GM12878 (cell line): ENCODE results near the gene RAB40B. TPM values are rescaled to one million over a fixed set of nuclear protein-coding genes. Genes with fewer than 3 reads are reported as not detected.
A peak's percentile ranks its signal among the peaks of the same experiment; 100 is the strongest.

Experiments
- ATAC-seq: fragments of 200-7000 bp; cut with Tn5 transposase; 3 replicates; pipeline ENCODE4 v1.9.1; 2020; ENCODE audit warnings: mild to moderate bottlenecking, moderate library complexity
- BruUV-seq: library from RNA; stranded (reverse); fragments of 400-500 nt; replicated peaks from 2 replicates; lab custom pipeline; 2021; lab: Mats Ljungman, UMichigan
- CTCF ChIA-PET: fragments of 300-600 bp; sonication (Branson Sonifier 250); formaldehyde crosslinking; extraction: SDS; loops from one replicate; lab custom pipeline; 2021; ENCODE audit warnings: inconsistent platforms; lab: Yijun Ruan, JAX
- POLR2A ChIA-PET: fragments of 350-600 bp; formaldehyde crosslinking; extraction: SDS; loops from one replicate; lab custom pipeline; 2021; ENCODE audit warnings: inconsistent platforms; lab: Charles Lee
- RAD21 ChIA-PET: fragments of 300-600 bp; sonication (Branson Sonifier 250); formaldehyde crosslinking; loops from one replicate; lab custom pipeline; 2023; ENCODE audit warnings: antibody characterized with exemption; ENCODE audit not compliant: unreplicated experiment; lab: Charles Lee
- SMC1A ChIA-PET: fragments of 300-600 bp; sonication (Branson Sonifier 250); formaldehyde crosslinking; loops from one replicate; lab custom pipeline; 2023; ENCODE audit not compliant: unreplicated experiment, uncharacterized antibody; lab: Charles Lee
- DNase-seq: peaks from one replicate; pipeline ENCODE4 v3.0.0-alpha.2; 2011; ENCODE audit warnings: low read depth, low spot score
- FAIRE-seq: peaks from 3 replicates; lab custom pipeline; 2011; peaks lifted over from hg19 to GRCh38; lab: Jason Lieb, UNC
- H2AFZ ChIP-seq: 2 replicates; pipeline ENCODE4 v1.6.0; 2011; ENCODE audit warnings: low read depth, low read length, control low read depth; ENCODE audit not compliant: control insufficient read depth
- H3K27ac ChIP-seq: 2 replicates; pipeline ENCODE4 v1.5.1; 2011; ENCODE audit warnings: control low read depth; ENCODE audit not compliant: control insufficient read depth, insufficient read depth
- H3K27me3 ChIP-seq, 2 experiments: replicated peaks in 1 of 2; 2 replicates each; pipeline versions ENCODE4 v1.6.0 to v1.6.1; 2011; ENCODE audit warnings: low read length in 1 of 2; ENCODE audit not compliant: control insufficient read depth in 2 of 2, insufficient read depth in 2 of 2
- H3K36me3 ChIP-seq, 2 experiments: 2 replicates each; pipeline ENCODE4 v1.5.1; 2011; ENCODE audit warnings: low read length in 1 of 2; ENCODE audit not compliant: control insufficient read depth in 2 of 2, insufficient read depth in 2 of 2
- H3K4me1 ChIP-seq: 2 replicates; pipeline ENCODE4 v1.6.1; 2011; ENCODE audit warnings: mild to moderate bottlenecking, low read length, moderate library complexity, mixed read lengths; ENCODE audit not compliant: control insufficient read depth, insufficient read depth
- H3K4me2 ChIP-seq: 2 replicates; pipeline ENCODE4 v1.6.0; 2011; ENCODE audit warnings: control low read depth; ENCODE audit not compliant: control insufficient read depth, insufficient read depth
- H3K4me3 ChIP-seq: fragments of 200-600 bp; sonication (generic); 2 replicates; pipeline ENCODE4 v1.5.1; 2016
- H3K79me2 ChIP-seq: 2 replicates; pipeline ENCODE4 v1.6.0; 2011; ENCODE audit warnings: low read length; ENCODE audit not compliant: control insufficient read depth, insufficient read depth
- H3K9ac ChIP-seq: 2 replicates; pipeline ENCODE4 v1.8.0; 2011; ENCODE audit warnings: low read length, control low read depth, mixed read lengths; ENCODE audit not compliant: control insufficient read depth, insufficient read depth
- H3K9me3 ChIP-seq: replicated peaks from 3 replicates; pipeline ENCODE4 v1.5.1; 2011; ENCODE audit warnings: mild to moderate bottlenecking, low read length; ENCODE audit not compliant: control insufficient read depth, insufficient read depth
- H4K20me1 ChIP-seq: 2 replicates; pipeline ENCODE4 v1.6.0; 2011; ENCODE audit not compliant: control insufficient read depth, insufficient read depth
- IKZF1 ChIP-seq: fragments of 450-650 bp; conservative IDR thresholded peaks from 2 replicates; pipeline ENCODE4 v1.6.1; 2017; ENCODE audit warnings: antibody characterized with exemption, mild to moderate bottlenecking
- WGBS: methylation state at CpG from one replicate; pipeline ENCODE4 v1.1.6; 2016; ENCODE audit warnings: low lambda C conversion rate; ENCODE audit not compliant: insufficient replicate concordance, insufficient coverage; ENCODE audit errors: missing lambda C conversion rate; 5-methylcytosine and 5-hydroxymethylcytosine counted together
- in situ Hi-C: fragments of 300-500 bp; cut with MboI; formaldehyde crosslinking; loops from 9 replicates; pipeline ENCODE4 v1.14.3; 2018; ENCODE audit warnings: mixed read lengths
- intact Hi-C: fragments of 100-400 bp; cut with micrococcal nuclease; formaldehyde crosslinking; loops from one replicate; pipeline ENCODE4 v1.14.2; 2022; ENCODE audit not compliant: unreplicated experiment
- polyA plus RNA-seq, 11 experiments: library from polyadenylated mRNA; depleted of rRNA in 4 of 11; unstranded in 6 of 11; stranded (reverse) in 5 of 11; fragments of >200 nt; fragmentation: Nextera tagmentation in 4 of 11; fragmentation: Illumina TruSeq in 1 of 11; extraction: Ambion mirVana in 4 of 11; extraction: Trizol in 1 of 11; gene quantifications; 1 replicate in 1 of 11; 2 replicates in 10 of 11; pipeline versions ENCODE4 v1.2.1 to v1.2.3, GENCODE V29; 2011 to 2016; ENCODE audit warnings: inconsistent platforms in 2 of 11, missing spikeins in 2 of 11, low read depth in 1 of 11
- total RNA-seq, 4 experiments: library from RNA; depleted of rRNA in 3 of 4; stranded (reverse); fragments of >200 nt in 3 of 4; fragmentation: Illumina TruSeq in 1 of 4; extraction: Trizol in 1 of 4; gene quantifications; 2 replicates each; pipeline versions ENCODE4 v1.2.1 to v1.2.3, GENCODE V29; 2013 to 2021
- TF ChIP-seq, protein P1 (sequence below): fragments of 450-650 bp; IDR thresholded peaks from 2 replicates; pipeline ENCODE4 v1.6.1; 2016; ENCODE audit warnings: mild to moderate bottlenecking
- TF ChIP-seq, protein P2 (sequence below): fragments of 450-650 bp; IDR thresholded peaks from 2 replicates; pipeline ENCODE4 v1.6.1; 2018; ENCODE audit warnings: borderline replicate concordance, mild to moderate bottlenecking; ENCODE audit not compliant: partially characterized antibody

Gene RAB40B
- total and polyA plus RNA-seq, 10 of the 15 experiments (the other 5 are each of a cell fraction or from before 2014, with no cell fraction given), result 0.06 to 2.8 (median 1.4) TPM

DNA sequence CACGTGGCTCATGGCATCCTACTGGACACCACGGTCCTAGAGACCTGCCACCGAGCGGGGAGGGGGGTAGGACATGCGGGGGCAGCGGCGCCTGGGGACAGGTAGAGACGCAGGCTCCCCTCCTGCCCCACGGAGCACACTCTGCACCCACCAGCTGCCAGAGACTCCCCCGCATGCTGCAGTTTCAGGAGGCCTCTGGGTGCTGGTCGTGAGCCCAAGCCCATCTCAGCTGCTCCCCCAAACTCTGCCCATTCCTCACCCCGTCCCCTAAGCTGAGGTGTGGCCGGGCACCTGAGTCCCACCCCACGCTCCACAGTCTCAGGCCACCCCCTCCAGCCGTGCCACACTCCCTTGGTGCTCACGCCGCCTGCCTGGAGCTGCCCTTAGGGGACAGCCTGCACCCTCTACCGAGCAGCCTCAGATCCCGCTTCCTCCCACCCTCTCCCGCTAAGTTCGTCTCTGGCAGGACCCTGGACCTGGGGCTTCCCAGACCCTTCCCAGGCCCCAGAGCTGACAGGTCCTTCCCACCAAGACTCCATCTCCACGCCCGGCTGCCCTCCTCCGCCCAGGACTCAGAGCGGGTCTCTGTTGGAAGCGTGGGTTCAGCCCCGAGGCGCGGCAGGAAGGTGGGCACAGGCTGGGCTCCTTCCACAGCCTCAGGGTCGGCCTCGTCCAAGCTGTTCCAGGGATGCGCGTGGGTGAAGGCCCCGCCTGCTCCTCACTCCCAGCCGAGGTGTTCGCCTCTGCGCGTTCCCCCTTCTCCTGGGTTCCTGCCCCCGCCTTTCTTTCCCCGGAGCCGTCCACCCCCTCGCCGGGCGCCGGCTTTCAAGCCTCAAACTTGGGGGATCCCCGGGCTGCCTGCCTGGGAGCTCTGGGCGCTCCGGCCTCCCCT is 1.3 kb downstream of the RAB40B start:
- CTCF ChIA-PET, result interaction anchor here (0.6 kb wide), 1 partner anchor 62 kb away, joined by 4 read pairs; no protein-coding TSS in a partner anchor

More for the DNA sequence above, 1.3 kb downstream of the RAB40B start:
- in situ Hi-C loops, result no loop called here
- Histone ChIP-seq H3K9me3 (peaks cover 11% of the 10 kb centered on the region; the same call in 2 of the 3 replicates), H3K36me3 (no peaks in the 10 kb centered on the region), H2AFZ (peak overlapping the region; percentile 12; the same call in 1 of the 2 replicates), H3K4me2 (peak overlapping the region; percentile 77), H3K9ac (no peak overlapping the region), H3K4me1 (peaks cover 4% of the 10 kb centered on the region), H3K79me2 (no peaks in the 10 kb centered on the region), H4K20me1 (no peaks in the 10 kb centered on the region), H3K27me3 (no peaks in the 10 kb centered on the region; a peak in 1 of 4 replicates), H3K27ac (no peak overlapping the region), H3K4me3 (peak overlapping the region; percentile 59; the same call in 1 of the 2 replicates)
- TF ChIP-seq, protein P1, sequence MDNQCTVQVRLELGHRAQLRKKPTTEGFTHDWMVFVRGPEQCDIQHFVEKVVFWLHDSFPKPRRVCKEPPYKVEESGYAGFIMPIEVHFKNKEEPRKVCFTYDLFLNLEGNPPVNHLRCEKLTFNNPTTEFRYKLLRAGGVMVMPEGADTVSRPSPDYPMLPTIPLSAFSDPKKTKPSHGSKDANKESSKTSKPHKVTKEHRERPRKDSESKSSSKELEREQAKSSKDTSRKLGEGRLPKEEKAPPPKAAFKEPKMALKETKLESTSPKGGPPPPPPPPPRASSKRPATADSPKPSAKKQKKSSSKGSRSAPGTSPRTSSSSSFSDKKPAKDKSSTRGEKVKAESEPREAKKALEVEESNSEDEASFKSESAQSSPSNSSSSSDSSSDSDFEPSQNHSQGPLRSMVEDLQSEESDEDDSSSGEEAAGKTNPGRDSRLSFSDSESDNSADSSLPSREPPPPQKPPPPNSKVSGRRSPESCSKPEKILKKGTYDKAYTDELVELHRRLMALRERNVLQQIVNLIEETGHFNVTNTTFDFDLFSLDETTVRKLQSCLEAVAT, result 0 out of 2 replicates have a peak, but pooled peaks have one; percentile 24
- TF ChIP-seq IKZF1, result 0 out of 2 replicates have a peak, but pooled peaks have one; percentile 29
- TF ChIP-seq, protein P2, sequence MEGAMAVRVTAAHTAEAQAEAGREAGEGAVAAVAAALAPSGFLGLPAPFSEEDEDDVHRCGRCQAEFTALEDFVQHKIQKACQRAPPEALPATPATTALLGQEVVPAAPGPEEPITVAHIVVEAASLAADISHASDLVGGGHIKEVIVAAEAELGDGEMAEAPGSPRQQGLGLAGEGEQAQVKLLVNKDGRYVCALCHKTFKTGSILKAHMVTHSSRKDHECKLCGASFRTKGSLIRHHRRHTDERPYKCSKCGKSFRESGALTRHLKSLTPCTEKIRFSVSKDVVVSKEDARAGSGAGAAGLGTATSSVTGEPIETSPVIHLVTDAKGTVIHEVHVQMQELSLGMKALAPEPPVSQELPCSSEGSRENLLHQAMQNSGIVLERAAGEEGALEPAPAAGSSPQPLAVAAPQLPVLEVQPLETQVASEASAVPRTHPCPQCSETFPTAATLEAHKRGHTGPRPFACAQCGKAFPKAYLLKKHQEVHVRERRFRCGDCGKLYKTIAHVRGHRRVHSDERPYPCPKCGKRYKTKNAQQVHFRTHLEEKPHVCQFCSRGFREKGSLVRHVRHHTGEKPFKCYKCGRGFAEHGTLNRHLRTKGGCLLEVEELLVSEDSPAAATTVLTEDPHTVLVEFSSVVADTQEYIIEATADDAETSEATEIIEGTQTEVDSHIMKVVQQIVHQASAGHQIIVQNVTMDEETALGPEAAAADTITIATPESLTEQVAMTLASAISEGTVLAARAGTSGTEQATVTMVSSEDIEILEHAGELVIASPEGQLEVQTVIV, result no peak
- ChIA-PET RAD21 (no interaction called here), SMC1A (no interaction called here), POLR2A (no interaction called here)
- FAIRE-seq (no peak), DNase-seq (no peak), ATAC-seq (no peak)
- BruUV-seq, result no TSS peak
- intact Hi-C loops, result no loop called here
- 48% methylated on average over 47 of the region's 48 CpGs for WGBS
